Fibroblast of villous mesenchyme (primary cell): ENCODE results near the gene KLHL42. TPM values are rescaled to one million over a fixed set of nuclear protein-coding genes. Genes with fewer than 3 reads are reported as not detected.

Experiments
- DNase-seq: peaks from one replicate; pipeline ENCODE4 v3.0.0-alpha.2; 2010; ENCODE audit warnings: low read depth
- H3K4me3 ChIP-seq: 2 replicates; pipeline ENCODE4 v1.5.1; 2011; ENCODE audit warnings: low read depth, mild to moderate bottlenecking, low read length
- CTCF ChIP-seq: IDR thresholded peaks from 2 replicates; pipeline ENCODE4 v1.5.1; 2012; ENCODE audit warnings: low read depth, mild to moderate bottlenecking, low read length; ENCODE audit not compliant: insufficient read depth
- total RNA-seq: library from RNA; depleted of rRNA; stranded (reverse); fragments of >200 nt; gene quantifications from 2 replicates; pipeline ENCODE4 v1.2.3, GENCODE V29; 2012

The KLHL42 gene
- total RNA-seq, 1 donor: 44.5 TPM

GRCh38 chr12:27794818-27795584 is 15.0 kb downstream of the KLHL42 start:
- H3K4me3 ChIP-seq: no peak overlapping the region
- no peak for DNase-seq
- TF ChIP-seq CTCF: no peak

GRCh38 chr12:27796128-27796527 is 16.1 kb downstream of the KLHL42 start:
- no peak overlapping the region for H3K4me3 ChIP-seq
- no peak for TF ChIP-seq CTCF
- no peak for DNase-seq

GRCh38 chr12:27797301-27798025 is 17.4 kb downstream of the KLHL42 start:
- TF ChIP-seq CTCF: no peak
- no peak for DNase-seq
- H3K4me3 ChIP-seq: no peak overlapping the region

GRCh38 chr12:27800819-27801218 is 20.8 kb downstream of the KLHL42 start:
- no peak overlapping the region for H3K4me3 ChIP-seq

GRCh38 chr12:27801630-27802029 is 21.6 kb downstream of the KLHL42 start:
- no peak for DNase-seq
- H3K4me3 ChIP-seq: no peak overlapping the region
- TF ChIP-seq CTCF: no peak

More at GRCh38 chr12:27800819-27801218, 20.8 kb downstream of the KLHL42 start:
- no peak for TF ChIP-seq CTCF
- no peak for DNase-seq

GRCh38 chr12:27802511-27802910 is 22.5 kb downstream of the KLHL42 start:
- H3K4me3 ChIP-seq: no peak overlapping the region
- TF ChIP-seq CTCF: no peak
- no peak for DNase-seq
